OCI-LY7 (cell line): Measurements from ENCODE around the gene HNRNPH2.

ENCODE experiments used
- CTCF ChIP-seq: fragments of 200-600 bp; sonication (generic); conservative IDR thresholded peaks from 2 replicates; pipeline ENCODE4 v1.5.1; 2014; ENCODE audit warnings: mild to moderate bottlenecking, antibody characterized with exemption, low read length, moderate library complexity, mixed read lengths
- EZH2phosphoT487 ChIP-seq: fragments of 200-600 bp; sonication (generic); IDR thresholded peaks from 2 replicates; pipeline ENCODE4 v1.6.1; 2018; ENCODE audit warnings: low read depth, borderline replicate concordance, mild to moderate bottlenecking, mixed run types, antibody characterized with exemption, low read length, moderate library complexity, mixed read lengths

- TF ChIP-seq CTCF = no peak
- TF ChIP-seq EZH2phosphoT487 = no peak
These were observed 19.9 kb downstream of the HNRNPH2 start for GRCh38 chrX:101427954-101428353.
